Body of pancreas (tissue), 4 donors: ENCODE measurements around the gene FREY1. TPM values are rescaled to one million over a fixed set of nuclear protein-coding genes. Genes with fewer than 3 reads are reported as not detected.
A peak's percentile ranks its signal among the peaks of the same experiment; 100 is the strongest.

Source experiments
- ATAC-seq: fragments of 150-250 bp; one replicate; pipeline ENCODE4 v1.9.1; 2016
- DNase-seq, 4 donors: peaks; one replicate each; pipeline ENCODE4 v3.0.0-alpha.2; 2019
- H3K27ac ChIP-seq, 4 donors: fragments of 200-600 bp; sonication (generic); 1 replicate in 3 of 4; 2 replicates in 1 of 4; pipeline versions ENCODE4 v1.5.1 to v1.6.1; 2016 to 2019; ENCODE audit warnings: mild to moderate bottlenecking in 1 of 4, mixed read lengths in 1 of 4, moderate library complexity in 1 of 4
- H3K27me3 ChIP-seq, 2 donors: fragments of 200-600 bp; sonication (generic); one replicate each; pipeline ENCODE4 v1.6.0; 2016; ENCODE audit warnings: mild to moderate bottlenecking in 1 of 2
- H3K36me3 ChIP-seq, 2 donors: fragments of 200-600 bp; sonication (generic); replicated peaks in 1 of 2; 2 replicates each; pipeline ENCODE4 v1.5.1; 2016; ENCODE audit warnings: low read depth in 2 of 2; ENCODE audit not compliant: insufficient read depth in 1 of 2
- H3K4me1 ChIP-seq: fragments of 200-600 bp; sonication (generic); one replicate; pipeline ENCODE4 v1.6.0; 2016
- H3K4me3 ChIP-seq, 2 donors: fragments of 200-600 bp; sonication (generic); 1 replicate in 1 of 2; 2 replicates in 1 of 2; pipeline ENCODE4 v1.5.1; 2016 to 2019
- H3K9me3 ChIP-seq, 3 donors: fragments of 200-600 bp; sonication (generic); 1 replicate in 2 of 3; 2 replicates in 1 of 3; pipeline ENCODE4 v1.5.1; 2016
- POLR2A ChIP-seq, 3 donors: fragments of 450-650 bp; IDR thresholded peaks; one replicate each; pipeline ENCODE4 v1.6.1; 2016; ENCODE audit warnings: antibody characterized with exemption in 3 of 3, mild to moderate bottlenecking in 2 of 3
- WGBS, 2 donors: methylation state at CpG; one replicate each; pipeline ENCODE4 v1.1.5; 2017; 5-methylcytosine and 5-hydroxymethylcytosine counted together
- intact Hi-C: fragments of 100-400 bp; cut with DNase I; formaldehyde crosslinking; loops from one replicate; pipeline ENCODE4 v1.15.1; 2023
- total RNA-seq, 2 donors: library from RNA; depleted of rRNA; stranded (reverse); fragments of >200 nt; gene quantifications; one replicate each; pipeline ENCODE4 v1.1.0, GENCODE V29; 2016
- TF ChIP-seq, protein P1 (sequence below), 7 experiments: fragments of 450-650 bp in 4 of 7; fragments of 200-600 bp in 3 of 7; sonication (generic) in 3 of 7; IDR thresholded peaks; one replicate each; pipeline ENCODE4 v1.5.1; 2016 to 2019; ENCODE audit warnings: antibody characterized with exemption in 7 of 7

The FREY1 gene
- total RNA-seq, 2 donors from 2014 or later: 2.3 to 8.2 TPM

DNA sequence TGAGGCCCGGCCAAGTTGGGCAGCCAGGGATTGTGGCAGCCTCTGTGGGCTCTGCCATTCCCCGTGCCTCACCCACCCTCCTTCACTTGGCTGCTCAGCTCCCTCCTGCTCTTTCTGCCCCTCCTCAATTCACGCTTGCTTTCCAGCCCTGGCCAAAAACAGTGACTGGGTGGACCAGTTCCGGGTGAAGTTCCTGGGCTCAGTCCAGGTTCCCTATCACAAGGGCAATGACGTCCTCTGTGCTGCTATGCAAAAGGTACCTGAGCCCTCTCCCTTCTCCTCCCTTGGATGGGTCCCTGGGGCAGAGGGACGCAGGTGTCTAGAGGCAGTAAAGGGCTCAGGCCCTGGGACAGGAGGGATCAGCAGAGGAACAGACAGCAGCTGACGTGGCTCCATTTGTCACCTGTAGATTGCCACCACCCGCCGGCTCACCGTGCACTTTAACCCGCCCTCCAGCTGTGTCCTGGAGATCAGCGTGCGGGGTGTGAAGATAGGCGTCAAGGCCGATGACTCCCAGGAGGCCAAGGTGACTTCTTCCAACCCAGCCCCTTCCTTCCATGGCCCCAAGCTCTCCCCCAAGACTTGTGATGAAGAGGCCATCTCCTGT is 2.7 kb downstream of the FREY1 start:
- intact Hi-C loops: no loop called here

DNA sequence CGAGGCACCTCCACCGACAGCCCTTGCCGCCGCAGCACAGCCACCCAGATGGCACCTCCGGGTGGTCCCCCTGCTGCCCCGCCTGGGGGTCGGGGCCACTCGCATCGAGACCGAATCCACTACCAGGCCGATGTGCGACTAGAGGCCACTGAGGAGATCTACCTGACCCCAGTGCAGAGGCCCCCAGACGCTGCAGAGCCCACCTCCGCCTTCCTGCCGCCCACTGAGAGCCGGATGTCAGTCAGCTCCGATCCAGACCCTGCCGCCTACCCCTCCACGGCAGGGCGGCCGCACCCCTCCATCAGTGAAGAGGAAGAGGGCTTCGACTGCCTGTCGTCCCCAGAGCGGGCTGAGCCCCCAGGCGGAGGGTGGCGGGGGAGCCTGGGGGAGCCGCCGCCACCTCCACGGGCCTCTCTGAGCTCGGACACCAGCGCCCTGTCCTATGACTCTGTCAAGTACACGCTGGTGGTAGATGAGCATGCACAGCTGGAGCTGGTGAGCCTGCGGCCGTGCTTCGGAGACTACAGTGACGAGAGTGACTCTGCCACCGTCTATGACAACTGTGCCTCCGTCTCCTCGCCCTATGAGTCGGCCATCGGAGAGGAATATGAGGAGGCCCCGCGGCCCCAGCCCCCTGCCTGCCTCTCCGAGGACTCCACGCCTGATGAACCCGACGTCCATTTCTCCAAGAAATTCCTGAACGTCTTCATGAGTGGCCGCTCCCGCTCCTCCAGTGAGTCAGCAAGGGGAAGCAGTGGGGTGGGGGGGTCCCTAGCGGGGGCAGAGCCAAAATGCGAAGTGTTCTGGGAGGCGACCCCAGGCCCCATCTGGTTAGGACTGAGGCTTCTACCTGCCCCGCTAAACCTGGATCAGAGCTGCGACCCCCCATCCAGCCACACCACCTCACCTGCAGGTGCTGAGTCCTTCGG is 4.4 kb downstream of the FREY1 start:
- no peak for TF ChIP-seq POLR2A (IDR thresholded peaks at IDR 0.05)
- TF ChIP-seq, protein P1, sequence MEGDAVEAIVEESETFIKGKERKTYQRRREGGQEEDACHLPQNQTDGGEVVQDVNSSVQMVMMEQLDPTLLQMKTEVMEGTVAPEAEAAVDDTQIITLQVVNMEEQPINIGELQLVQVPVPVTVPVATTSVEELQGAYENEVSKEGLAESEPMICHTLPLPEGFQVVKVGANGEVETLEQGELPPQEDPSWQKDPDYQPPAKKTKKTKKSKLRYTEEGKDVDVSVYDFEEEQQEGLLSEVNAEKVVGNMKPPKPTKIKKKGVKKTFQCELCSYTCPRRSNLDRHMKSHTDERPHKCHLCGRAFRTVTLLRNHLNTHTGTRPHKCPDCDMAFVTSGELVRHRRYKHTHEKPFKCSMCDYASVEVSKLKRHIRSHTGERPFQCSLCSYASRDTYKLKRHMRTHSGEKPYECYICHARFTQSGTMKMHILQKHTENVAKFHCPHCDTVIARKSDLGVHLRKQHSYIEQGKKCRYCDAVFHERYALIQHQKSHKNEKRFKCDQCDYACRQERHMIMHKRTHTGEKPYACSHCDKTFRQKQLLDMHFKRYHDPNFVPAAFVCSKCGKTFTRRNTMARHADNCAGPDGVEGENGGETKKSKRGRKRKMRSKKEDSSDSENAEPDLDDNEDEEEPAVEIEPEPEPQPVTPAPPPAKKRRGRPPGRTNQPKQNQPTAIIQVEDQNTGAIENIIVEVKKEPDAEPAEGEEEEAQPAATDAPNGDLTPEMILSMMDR (IDR thresholded peaks at IDR 0.05): no peak
- ATAC-seq: no peak
- Histone ChIP-seq H3K36me3 (no peaks in the 10 kb centered on the region), H3K4me3 (no peak overlapping the region), H3K9me3 (no peaks in the 10 kb centered on the region), H3K4me1 (peaks cover 75% of the 10 kb centered on the region), H3K27ac (peak overlapping the region in 2 of 4 donors; percentile 89 to 90), H3K27me3 (no peaks in the 10 kb centered on the region)
- WGBS, 2 donors: 92 to 95% methylated on average over 33 to 45 of the region's 56 CpGs
- DNase-seq: no peak
- intact Hi-C loops: no loop called here

More for the DNA sequence above, 2.7 kb downstream of the FREY1 start:
- peaks cover 80% of the 10 kb centered on the region for H3K4me1 ChIP-seq
- no peaks in the 10 kb centered on the region for H3K27me3 ChIP-seq
- ATAC-seq (peak; percentile 13), DNase-seq (peak; percentile 67 to 79 (median 76))
- WGBS, 2 donors: 33 to 48% methylated on average over 13 to 15 of the region's 15 CpGs
- H3K36me3 ChIP-seq: peaks cover 0 to 2% of the 10 kb centered on the region in 2 donors
- peak overlapping the region; percentile 83 to 93 (median 90) for H3K27ac ChIP-seq
- TF ChIP-seq, protein P1 (IDR thresholded peaks at IDR 0.05): no peak
- peak in 1 of 3 donors; percentile 18 for TF ChIP-seq POLR2A (IDR thresholded peaks at IDR 0.05)
- H3K4me3 ChIP-seq: no peak overlapping the region
- no peaks in the 10 kb centered on the region for H3K9me3 ChIP-seq

DNA sequence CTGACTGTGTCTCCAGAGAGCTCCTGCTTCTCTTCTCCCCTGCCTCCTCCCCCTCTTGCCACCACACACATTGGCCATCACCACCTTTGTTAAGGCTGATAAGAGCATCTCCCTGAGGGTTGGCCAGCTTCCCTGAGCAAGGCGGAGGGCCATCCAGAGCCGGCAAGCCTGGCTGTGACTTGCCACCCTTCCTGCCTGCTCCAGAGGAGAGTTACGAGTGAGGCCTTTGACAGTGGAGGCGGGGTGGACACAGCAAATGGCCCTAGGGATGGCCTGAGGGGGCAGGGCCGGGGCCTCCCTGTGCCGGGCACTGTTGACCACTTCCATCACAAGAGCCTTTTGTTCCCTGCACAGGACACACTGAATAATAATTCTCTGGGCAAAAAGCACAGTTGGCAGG is 5.4 kb downstream of the FREY1 start:
- no peak for TF ChIP-seq POLR2A (IDR thresholded peaks at IDR 0.05)
- TF ChIP-seq, protein P1 (IDR thresholded peaks at IDR 0.05): no peak
- H3K4me1 ChIP-seq: peaks cover 68% of the 10 kb centered on the region
- 73 to 80% methylated on average over 2 to 6 of the region's 6 CpGs for WGBS, 2 donors
- H3K27me3 ChIP-seq: no peaks in the 10 kb centered on the region
- H3K4me3 ChIP-seq: no peak overlapping the region
- peak overlapping the region in 3 of 4 donors; percentile 86 to 93 (median 89) for H3K27ac ChIP-seq
- ATAC-seq (no peak), DNase-seq (no peak)
- no peaks in the 10 kb centered on the region for H3K36me3 ChIP-seq
- intact Hi-C loops: no loop called here
- H3K9me3 ChIP-seq: no peaks in the 10 kb centered on the region

DNA sequence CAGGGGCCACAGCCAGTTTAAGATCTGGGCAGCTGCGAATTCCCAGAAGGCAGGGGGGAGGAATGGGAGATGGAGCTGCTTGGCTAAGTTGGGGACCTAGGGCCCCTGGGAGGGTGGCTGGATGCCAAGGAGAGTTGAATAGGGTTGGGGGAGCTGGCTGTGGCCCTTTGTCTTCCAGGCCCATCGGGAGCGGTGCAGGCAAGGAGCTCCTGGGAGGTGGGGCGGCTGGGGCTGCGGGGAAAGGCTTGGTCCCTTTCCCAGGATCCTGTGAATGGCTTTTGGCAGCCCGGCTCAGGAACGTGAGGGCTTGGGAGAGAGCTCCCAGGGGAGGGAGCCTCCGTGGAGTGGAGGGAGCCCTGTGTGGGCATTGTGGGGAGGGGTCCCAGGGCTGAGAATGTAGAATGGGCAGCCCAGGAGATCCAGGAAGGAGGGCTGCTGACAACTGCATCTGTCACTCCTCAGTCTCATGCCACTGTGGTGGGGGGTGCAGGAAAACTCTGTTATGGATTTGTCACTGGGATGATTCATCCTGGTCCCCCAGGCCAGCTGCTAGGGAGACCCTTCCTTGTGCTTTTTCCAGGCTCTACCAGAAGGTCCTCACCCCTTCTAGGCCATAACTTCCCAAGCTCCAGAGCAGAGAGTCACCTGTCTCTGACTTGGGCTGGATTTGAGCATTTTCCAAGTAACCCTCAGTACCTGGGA is 6.0 kb downstream of the FREY1 start:
- Histone ChIP-seq H3K27me3 (no peaks in the 10 kb centered on the region), H3K4me3 (peak overlapping the region in 1 of 2 donors; percentile 17), H3K9me3 (no peaks in the 10 kb centered on the region), H3K27ac (peak overlapping the region; percentile 54 to 93 (median 88)), H3K36me3 (no peaks in the 10 kb centered on the region), H3K4me1 (peaks cover 68% of the 10 kb centered on the region)
- DNase-seq (peak; percentile 59 to 75 (median 67)), ATAC-seq (peak; percentile 33)
- WGBS, 2 donors: 2 to 6% methylated on average over 5 to 8 of the region's 8 CpGs
- intact Hi-C loops: no loop called here
- TF ChIP-seq, protein P1 (IDR thresholded peaks at IDR 0.05): no peak
- TF ChIP-seq POLR2A (IDR thresholded peaks at IDR 0.05): peak in 2 of 3 donors; percentile 26 to 53
